Lung microvascular endothelial cell (primary cell): Measurements from ENCODE around the gene RSAD2. TPM values are rescaled to one million over a fixed set of nuclear protein-coding genes. Genes with fewer than 3 reads are reported as not detected.

Experiments
- DNase-seq, 2 donors: peaks; one replicate each; pipeline versions ENCODE4 v3.0.0 to v3.0.0-alpha.2; 2010; ENCODE audit warnings: low read depth in 2 of 2
- total RNA-seq: library from RNA; depleted of rRNA; stranded (reverse); fragments of >200 nt; gene quantifications from 2 replicates; pipeline ENCODE4 v1.2.1, GENCODE V29; 2014

The RSAD2 gene
- total RNA-seq, 1 donor from 2014 or later, result 0.20 TPM

DNA sequence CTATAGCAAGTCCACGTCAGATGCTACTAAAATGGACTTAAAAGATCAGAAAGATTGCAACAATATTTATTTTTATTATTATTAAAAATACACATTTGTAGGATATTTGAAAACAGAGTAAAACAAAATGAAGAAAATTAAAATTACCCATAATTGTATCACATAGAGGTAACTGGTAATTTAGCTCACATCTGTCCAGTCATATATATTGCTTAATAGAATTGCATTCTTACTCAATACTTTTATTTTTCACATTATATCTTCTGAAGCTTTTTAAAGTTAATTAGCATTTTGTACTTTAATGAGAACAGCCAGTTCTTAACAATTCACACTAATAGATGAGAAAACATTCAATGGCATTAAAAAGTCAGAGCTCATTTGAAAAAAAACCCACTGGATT is 28.1 kb downstream of the RSAD2 start:
- DNase-seq, result no peak

DNA sequence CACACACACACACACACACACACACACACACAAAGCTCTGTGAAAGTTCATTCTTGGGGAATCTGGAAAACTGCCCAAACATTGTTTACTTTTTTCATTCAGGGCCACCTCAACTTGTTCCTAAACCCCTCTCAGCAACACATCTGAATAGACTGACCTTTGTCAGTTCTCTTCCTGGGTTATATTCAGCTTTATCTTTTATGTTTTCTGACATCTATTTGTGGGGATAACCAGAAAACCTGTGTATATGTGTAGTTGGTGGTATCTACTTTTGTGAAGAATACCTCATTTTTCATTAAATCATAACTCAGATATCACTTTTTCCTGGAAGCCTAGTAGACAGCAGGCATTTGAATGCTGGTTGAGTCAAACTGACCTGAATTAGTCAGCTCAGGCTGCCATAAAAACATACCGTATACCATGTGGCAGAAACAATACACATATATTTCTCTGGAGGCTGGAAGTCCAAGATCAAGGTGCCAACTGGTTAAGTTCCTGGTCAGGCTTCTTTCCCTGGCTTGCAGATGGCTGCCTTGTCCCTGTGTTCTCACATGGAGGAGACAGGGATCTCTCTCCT is 28.7 kb downstream of the RSAD2 start:
- DNase-seq, result peak in 1 of 2 donors; percentile 40

DNA sequence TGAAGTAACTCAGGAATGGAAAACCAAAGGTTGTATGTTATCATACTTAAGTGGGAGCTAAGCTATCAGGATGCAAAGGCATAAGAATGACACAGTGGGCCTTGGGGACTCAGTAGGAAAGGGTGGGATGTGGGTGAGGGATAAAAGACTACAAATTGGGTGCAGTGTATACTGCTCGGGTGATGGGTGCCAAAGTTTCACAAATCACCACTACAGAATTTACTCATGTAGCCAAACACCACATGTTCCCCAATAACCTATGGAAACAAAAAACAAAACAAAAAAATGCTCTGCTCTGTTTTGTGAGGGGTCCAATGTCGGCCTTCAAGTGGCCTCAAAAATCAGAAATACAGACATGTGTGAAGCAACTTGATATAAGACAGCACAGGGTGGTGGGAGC is 30.7 kb downstream of the RSAD2 start:
- no peak for DNase-seq

DNA sequence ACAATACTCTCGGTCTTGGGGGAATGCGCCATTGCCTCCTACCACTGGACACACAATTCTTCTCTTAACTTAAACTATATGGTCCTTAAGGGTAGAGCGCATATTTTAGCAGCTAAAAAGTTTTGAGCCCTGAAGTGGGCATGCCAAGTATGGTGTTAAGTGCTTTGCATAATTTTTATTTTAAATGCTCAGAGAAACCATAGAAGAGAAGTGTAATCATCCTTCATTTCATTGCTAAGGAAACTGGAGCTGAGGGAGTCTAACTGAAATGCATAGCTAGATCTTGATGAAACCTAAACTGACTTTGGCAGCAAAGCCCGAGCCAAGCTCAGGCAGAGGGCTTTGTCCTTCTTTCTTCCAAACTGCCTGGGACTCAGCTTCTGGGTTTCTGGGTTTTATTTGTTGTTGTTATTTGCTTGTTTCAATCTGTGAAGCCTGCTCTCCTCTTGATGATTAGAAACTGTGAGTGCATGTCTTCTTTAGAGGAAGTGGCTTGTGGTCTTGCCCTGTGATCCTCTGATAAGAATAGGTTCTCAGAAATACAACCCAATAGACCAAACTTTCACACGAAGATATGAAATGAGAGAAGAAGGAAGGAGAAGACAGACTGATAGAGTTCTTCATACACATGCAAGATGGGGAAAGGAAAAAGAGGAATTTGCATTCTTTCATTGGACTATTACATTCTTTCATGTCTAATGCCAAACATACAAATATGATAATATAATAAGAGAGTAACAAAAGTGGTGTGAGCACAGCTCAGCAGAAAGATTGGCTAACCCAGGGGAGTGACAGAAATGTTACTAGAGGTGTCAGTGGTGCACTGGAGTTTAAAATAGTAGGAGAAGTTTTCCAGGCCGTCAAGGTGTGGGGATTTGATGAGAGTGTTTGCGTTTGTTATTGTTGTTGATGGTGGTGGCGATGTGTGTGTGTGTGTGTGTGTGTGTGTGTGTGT is 32.1 kb downstream of the RSAD2 start:
- no peak for DNase-seq

DNA sequence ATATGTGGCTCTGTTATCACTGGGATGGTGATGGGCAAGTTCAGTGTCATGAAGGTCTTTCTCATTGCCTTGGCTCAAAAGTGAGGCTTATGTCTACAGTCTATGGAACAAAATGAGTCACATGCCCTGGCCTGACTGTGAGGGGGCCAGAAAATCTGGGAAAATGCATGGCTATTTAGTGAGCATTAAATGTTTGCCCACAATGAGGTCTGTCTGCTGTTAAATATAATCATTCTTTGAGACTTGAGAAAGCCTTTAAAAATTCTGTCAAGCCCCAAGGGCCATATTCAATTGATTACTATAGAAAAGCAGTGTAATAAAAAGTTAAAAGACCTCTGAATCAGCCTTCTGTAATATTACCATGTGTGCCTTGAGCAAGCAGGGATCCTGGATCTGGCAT is 34.1 kb downstream of the RSAD2 start:
- DNase-seq, result no peak

DNA sequence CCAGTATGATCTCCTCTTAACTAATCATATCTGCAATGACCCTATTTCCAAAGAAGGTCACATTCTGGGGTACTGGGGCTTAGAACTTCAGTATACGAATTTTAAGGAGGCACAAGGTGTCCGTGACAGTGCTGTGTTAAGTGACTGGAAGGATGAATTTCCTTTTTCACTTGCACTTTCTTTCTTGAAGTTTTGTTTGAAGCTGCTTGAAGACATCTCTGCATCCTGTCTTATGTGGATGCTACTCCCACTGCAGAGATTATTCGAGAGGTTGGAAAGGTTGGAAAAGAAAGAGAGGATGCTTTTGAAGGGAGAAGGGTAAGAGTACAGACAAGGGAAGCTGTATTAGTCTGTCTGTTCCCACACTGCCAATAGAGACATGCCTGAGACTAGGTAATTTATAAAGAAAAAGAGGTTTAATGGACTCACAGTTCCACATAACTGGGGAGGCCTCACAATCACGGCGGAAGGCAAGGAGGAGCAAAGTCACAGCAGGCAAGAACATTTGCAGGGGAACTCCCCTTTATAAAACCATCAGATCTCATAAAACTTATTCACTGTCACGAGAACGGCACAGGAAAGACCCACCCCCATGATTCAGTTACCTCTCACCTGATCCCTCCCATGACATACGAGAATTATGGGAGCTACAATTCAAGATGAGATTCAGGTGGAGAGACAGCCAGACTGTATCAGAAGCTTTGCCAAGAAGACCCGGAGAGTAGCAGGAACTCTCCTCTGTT is 36.0 kb downstream of the RSAD2 start:
- no peak for DNase-seq

DNA sequence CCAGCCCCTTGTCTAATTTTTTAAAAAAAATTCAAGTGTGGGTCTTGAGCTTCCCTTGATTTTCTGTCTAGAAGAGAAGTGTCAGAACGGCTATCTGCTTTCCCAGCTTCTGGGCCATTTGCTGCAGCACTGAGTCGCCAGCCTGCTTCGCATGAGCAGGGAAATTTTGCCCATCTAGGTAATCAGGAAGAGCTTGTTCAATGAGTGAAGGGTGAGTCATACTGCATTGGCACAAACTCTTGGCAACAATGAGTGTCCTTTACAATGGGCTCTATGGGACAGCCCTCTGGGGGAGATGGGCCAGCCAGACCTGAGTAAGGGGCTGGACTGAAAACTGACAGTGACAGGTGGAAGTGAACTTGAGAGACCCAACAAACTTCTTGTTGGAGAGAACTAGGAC is 37.3 kb downstream of the RSAD2 start:
- peak; percentile 50 to 86 for DNase-seq

DNA sequence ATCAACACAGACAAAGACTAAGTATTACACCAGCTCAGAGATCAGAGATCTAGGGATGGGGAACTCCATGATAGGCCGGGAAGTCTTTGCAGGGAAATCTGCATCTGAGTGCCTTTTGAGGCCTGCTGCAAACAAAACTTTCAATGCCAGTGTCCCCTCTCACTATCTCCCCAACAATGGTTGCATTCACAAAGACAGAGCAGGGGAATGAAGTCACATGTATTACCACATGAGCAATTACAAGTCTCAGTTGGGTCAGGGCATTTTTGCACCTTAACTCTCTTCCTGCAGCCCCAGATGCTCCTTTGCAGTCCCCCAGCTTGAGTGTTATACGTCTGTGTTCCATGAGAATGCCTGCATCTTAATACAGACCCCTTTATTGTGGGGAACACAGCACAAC is 37.8 kb downstream of the RSAD2 start:
- no peak for DNase-seq

DNA sequence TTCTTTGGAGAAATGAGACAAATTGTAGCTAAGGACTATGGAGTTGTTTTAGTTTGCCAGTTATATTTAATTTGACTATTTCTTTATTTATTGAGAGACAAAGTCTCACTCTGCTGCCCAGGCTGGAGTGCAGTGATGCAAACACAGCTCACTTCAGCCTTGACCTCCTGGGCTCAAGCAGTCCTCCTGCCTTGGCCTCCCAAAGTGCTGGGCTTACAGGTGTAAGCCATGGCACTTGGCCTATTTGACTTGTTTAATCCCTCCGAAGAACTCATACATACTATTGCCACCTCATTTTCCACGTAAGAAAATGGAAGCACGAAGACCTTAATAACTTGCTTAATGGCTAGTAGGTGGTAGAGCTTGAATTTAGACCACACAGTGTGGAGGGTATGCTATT is 38.6 kb downstream of the RSAD2 start:
- DNase-seq, result no peak

DNA sequence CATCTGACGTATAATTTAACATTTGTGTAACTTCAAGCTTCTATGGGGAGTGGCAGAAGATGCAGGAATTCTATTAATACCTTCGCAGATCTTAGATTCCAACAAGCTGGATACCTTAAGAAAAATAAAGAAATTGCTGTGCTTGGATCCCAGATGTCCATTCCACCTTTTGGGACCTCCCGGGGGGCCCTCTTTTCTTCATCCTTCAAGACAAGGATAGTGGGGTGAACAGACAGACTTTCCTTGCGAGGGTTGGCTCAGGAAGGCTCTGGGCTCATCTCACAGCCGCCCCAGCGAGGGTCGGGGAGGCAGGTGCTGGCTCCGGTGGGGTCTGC is 39.1 kb downstream of the RSAD2 start:
- no peak for DNase-seq

DNA sequence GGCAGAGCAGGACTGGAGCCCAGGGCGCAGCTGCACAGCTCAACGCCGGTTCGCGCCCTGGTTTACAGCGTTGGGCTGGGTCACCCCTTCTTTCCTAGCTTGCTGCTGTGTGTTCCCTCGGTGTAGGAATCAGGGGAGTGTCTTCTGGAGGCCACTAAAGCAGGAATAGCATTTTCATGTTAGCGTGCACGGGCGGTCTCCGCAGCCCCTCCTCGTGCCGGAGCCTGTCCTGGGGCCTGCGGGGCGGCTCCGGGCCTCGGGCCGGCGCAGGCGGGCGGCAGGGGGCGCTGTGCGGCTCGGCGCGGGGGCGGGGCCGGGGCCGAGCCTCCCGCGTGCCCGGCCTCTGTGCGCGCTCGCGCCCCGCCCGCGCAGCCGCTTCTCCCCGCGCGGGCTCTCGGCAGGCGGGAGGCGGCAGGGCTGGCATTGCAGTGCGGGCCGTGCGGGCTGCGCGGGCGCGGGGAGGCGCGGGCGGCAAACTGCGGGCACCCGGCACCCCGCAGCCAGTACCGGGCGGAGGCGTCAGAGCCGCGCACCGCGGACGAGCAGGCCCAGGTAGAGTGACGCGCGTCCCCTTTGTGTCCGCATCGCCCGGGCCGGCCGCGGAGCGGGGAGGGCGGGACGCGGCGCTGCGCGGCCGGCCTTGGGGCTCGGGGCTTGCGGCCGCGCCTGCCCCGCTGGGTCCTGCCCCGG is 39.6 kb downstream of the RSAD2 start, which contains the start of gene RNF144A:
RNF144A (plus strand) TSS at position 342 of the 690 bp plus-strand sequence. CDS start 79,515 bp downstream, outside the sequence.
- peak; percentile 45 to 77 for DNase-seq

DNA sequence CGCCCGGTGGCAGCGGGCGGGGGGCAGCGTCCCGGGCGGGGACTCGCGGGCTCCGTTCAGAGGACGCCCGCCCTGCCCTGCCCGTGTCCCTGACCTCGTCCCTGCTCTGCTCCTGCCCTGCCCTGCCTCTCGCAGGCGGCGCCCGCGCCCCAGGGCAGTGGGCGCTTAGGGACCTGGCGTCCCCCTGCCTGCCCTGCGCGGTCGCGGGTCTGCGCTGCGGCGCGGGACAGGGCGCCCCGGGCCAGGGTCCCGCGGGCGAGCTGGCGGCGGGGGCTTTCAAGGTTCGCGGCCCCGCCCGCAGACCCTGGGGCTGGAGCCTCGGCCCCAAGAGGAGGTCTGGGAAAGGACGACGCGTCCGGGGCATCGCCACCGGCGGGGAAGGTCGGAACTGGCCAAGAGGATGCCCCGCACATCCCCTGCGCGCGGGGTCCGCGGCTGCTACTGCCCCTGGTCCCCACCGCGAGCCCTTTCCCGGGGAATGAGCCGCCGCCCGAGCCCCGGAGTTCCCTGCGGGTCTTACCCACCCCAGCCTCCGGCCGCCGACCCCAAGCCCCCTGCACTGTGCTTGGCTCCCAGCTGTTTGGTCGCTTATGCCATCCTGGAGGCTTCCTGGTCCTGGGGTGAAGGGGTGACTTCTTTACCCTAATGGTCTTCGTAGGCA is 40.3 kb downstream of the RSAD2 start:
- peak in 1 of 2 donors; percentile 13 for DNase-seq

DNA sequence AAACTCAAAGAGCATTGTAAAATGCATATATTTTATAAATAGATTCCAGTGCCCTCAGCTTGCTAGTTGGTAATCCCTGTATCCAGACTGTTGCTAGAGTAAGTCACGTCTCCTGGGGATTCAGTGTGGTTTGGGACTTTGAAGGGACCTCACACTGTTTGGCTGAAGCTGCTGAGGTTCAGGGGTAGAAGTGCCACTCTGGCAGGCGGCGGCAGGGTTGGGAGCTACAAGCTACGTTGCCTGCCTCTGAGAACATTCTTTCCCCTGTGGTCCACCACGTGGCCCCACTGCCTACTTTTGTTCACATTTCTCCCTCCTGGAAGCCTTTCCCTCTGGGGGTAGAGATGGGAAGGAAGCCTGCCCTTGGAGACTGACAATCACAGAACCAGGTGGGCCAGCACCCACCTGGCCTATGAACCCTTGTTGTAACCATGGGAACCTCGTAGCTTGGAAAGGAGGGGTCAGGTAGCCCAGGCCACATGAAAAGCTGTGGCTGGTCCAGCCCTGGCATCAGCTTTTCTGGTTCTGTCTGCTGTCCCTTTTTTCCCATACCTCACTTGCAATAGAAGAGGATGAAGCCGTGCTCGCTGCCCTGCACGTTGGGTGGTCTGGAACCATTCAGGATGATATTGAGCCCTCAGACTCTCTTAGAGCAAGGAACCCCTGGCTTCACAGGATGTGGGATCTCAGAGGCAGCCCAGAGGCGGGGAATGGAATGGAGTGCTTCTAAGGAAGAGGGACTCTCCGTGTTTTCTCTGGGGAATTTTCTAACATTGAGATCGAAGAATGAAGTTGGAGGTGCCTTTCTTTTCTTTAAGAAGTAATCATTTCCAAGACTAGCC is 42.5 kb downstream of the RSAD2 start:
- no peak for DNase-seq

DNA sequence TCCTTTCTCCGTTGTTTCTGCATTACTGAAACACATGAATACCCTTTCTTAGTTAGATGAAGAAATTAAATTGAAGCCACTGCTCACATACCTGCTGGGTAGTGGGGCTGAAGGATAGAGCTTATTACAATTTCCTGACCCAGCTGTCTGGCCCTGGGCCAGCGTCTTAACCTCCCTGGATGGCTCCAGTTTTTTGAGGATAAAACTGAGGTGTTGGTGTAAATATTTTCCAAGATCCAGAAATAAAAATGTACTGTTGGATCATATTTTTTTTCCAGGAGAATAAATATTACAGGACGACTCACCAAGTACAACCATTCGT is 43.1 kb downstream of the RSAD2 start:
- no peak for DNase-seq

DNA sequence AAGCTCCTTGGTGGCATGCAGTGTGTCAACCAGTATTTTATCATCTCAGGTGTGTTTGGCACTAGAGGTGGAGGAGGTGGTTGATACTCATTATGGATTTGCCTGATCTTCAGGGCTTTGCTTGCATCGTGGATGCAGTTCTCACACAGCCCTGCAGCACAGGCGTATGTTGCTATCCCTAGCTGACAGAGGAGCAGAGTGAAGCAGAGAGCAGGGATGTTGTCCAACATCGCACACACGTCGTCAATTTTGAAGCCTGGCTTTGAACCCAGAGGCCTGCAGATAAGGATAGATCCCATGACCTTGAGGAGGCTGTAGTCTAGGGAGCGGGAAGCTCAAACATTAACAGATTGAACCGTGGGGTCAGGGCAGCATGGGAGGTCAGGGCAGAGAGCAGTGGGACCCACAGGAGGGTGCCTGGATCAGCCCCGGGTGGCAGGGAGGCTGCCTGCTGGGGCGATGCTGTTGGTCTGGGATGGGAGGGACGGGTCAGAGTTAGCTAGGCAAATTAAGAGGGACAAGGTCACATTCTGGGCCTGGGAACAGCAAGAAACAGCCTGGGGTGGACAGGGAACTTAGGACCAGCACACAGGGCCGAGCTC is 43.8 kb downstream of the RSAD2 start:
- no peak for DNase-seq

DNA sequence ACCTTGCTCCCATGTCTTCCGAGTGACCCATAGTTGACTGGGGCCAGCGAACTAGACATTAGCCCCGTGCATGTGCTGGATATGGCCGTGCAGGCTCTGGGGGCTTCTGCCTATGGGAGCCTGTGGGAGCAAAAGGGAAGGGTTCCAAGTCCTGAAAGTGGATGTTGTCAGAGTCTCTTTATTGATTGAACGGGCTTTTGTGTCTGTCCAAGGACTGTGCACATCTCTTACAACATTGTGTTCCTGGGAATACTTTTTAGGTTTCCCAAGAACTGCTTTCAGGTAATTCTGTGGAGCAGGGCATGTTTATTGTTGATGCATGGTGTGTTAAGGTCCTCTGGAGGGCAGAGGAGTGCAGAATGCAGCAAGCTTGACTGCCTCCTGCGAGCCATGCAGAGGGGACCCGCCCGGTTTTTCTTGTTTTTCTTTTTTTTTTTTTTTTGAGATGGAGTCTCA is 44.7 kb downstream of the RSAD2 start:
- peak in 1 of 2 donors; percentile 13 for DNase-seq

DNA sequence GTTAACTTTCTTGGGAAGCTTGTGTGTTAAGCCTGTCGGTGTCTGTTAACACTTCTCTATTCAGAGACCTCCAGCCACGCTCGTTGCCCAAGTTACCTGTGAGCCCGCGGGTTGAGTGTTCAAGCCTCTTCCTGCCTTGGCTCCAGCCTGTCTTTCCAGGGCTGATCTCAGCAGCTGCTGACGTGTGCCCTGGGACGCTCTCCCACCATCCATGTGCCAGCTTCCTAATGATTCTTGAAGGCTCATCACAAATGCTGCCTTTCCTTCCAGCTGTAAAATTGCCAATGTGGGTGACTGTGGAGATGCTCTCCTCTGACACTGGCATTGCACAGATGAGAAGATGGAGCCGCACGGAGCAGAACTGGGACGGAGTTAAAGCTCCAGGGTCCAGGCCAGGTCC is 45.7 kb downstream of the RSAD2 start:
- no peak for DNase-seq

DNA sequence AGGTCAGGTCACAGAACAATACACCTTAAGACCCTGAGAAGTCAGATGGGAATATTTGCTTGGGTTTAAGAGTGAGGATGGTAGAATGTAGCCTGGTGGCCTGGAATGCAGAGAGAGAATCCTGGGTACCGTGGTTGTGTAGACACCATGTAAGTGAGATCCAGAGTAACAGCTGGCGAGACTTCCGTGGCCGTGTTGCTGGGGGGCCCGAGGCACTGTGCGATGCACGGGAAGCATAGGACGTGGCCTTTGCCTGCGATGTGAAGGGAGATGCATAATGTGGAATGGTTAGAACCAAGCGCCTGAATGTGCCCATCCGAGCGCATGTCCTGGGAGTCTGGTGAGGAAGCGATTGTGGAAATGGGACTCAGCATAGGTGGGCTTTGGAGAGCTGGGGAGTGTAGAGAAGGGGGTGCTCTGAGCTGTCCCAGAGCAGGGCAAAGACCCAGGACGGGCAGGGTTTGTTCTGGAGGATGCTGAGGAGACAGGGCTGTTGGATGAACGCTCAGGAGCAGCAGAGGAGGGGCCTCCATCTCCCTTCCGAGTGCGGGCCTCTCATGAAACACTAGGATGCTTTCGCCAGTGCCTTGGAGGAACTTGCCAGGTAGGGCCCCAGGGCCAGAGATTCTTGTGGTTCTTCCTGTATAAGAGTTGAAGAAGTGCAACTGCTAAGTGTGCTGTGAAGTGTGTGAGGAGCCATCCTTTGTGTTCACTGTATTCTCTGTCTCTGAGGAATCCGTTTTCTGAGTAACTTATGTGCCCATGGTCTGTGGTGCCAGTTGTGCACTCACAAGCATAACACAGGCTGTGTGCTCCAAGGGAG is 46.7 kb downstream of the RSAD2 start:
- no peak for DNase-seq

DNA sequence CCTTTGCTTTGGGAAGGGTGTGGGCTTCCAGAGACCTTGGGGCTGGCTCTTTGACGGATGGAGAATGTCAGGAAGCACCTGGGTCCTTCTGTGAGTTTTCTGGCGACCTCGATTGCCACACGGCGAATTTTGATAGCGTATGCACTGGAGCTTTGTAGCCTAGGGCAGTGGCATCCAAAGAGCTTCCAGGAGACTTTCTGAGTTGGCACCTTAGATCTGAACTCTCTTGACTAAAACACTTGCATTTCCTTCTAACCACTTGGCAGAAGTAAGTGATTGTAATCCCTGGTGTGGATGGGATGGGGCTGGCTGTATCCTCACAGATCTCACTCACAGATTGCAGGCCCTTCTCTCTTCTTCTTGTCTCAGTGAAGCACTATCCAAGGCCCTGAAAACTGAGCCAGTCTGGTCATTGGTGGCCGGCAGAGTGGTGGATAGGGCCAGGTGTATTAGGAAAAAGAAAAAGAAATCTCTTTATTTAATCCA is 47.4 kb downstream of the RSAD2 start:
- DNase-seq, result no peak
